Measurements from ENCODE around the gene ITGBL1. TPM values are rescaled to one million over a fixed set of nuclear protein-coding genes. Genes with fewer than 3 reads are reported as not detected.

ITGBL1 gene
- total RNA-seq, 4 donors from 2014 or later = 0.27 to 2.6 (median 0.83) TPM; not detected in 1

DNA sequence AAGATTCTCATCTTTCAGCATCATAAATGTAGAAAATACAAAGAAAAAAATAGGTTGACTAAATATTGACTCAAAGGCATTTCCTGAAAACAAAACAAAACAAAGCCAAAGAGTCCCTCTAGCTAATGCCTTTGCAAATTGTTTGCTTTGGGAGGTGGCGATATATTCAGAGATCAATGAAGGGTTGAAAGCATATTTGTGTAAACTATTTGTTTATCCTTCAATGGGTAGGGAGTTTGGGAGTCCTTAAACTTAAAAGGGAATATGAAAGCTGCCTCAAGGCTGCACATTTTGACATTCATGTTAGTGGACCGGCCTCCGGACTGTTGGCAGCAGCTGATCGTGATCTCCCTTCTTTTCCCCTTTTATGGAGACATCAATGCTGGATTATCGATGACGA lies 257.5 kb downstream of the ITGBL1 start:
- no peak overlapping the region for H3K27ac ChIP-seq
- H3K4me3 ChIP-seq = no peak overlapping the region
- no peaks in the 10 kb centered on the region for H3K9me3 ChIP-seq
- H3K4me1 ChIP-seq = no peaks in the 10 kb centered on the region
- TF ChIP-seq POLR2A (IDR thresholded peaks at IDR 0.05) (no peak), CTCF (IDR thresholded peaks at IDR 0.05) (no peak)
- DNase-seq = no peak
- H3K27me3 ChIP-seq = no peaks in the 10 kb centered on the region
- no peaks in the 10 kb centered on the region for H3K36me3 ChIP-seq

- DNase-seq = no peak
- H3K36me3 ChIP-seq = no peaks in the 10 kb centered on the region
- no peak overlapping the region for H3K4me3 ChIP-seq
- no peak for TF ChIP-seq POLR2A (IDR thresholded peaks at IDR 0.05)
- TF ChIP-seq CTCF (IDR thresholded peaks at IDR 0.05) = no peak
- H3K4me1 ChIP-seq = no peaks in the 10 kb centered on the region
- no peaks in the 10 kb centered on the region for H3K27me3 ChIP-seq
- H3K9me3 ChIP-seq = no peaks in the 10 kb centered on the region
- no peak overlapping the region for H3K27ac ChIP-seq
These were observed 259.0 kb downstream of the ITGBL1 start for GRCh38 chr13:101711307-101712025.

GRCh38 chr13:101712026-101712348 lies 259.5 kb downstream of the ITGBL1 start:
- H3K4me1 ChIP-seq = no peaks in the 10 kb centered on the region
- H3K27ac ChIP-seq = no peak overlapping the region
- no peaks in the 10 kb centered on the region for H3K27me3 ChIP-seq
- DNase-seq = no peak
- no peaks in the 10 kb centered on the region for H3K9me3 ChIP-seq
- TF ChIP-seq POLR2A (IDR thresholded peaks at IDR 0.05) (no peak), CTCF (IDR thresholded peaks at IDR 0.05) (no peak)
- no peak overlapping the region for H3K4me3 ChIP-seq
- no peaks in the 10 kb centered on the region for H3K36me3 ChIP-seq

DNA sequence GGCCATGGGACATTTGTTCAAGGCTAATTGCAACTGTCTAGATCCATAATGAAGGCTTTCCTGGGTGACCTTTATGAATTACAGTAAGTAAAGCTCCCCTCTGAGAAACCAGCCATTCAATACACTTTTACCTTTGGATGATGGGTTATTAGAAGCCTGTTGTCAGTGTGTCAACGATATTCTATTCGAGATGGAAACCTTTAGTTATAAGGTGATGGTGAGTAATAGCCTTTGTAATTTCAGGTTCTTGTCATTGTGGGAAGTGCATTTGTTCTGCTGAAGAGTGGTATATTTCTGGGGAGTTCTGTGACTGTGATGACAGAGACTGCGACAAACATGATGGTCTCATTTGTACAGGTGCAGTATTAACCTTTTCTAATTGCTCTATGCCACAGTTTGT lies 261.7 kb downstream of the ITGBL1 start:
- TF ChIP-seq POLR2A (IDR thresholded peaks at IDR 0.05) (no peak), CTCF (IDR thresholded peaks at IDR 0.05) (no peak)

GRCh38 chr13:101717353-101717752 lies 264.9 kb downstream of the ITGBL1 start:
- H3K27ac ChIP-seq = no peak overlapping the region
- no peaks in the 10 kb centered on the region for H3K4me1 ChIP-seq
- H3K27me3 ChIP-seq = no peaks in the 10 kb centered on the region
- no peak for DNase-seq
- H3K9me3 ChIP-seq = no peaks in the 10 kb centered on the region
- TF ChIP-seq POLR2A (IDR thresholded peaks at IDR 0.05) (no peak), CTCF (IDR thresholded peaks at IDR 0.05) (no peak)
- H3K4me3 ChIP-seq = no peak overlapping the region
- H3K36me3 ChIP-seq = no peaks in the 10 kb centered on the region

More for the DNA sequence above, 261.7 kb downstream of the ITGBL1 start:
- Histone ChIP-seq H3K4me1 (no peaks in the 10 kb centered on the region), H3K36me3 (no peaks in the 10 kb centered on the region), H3K4me3 (no peak overlapping the region), H3K9me3 (no peaks in the 10 kb centered on the region), H3K27ac (no peak overlapping the region), H3K27me3 (no peaks in the 10 kb centered on the region)
- DNase-seq = no peak

GRCh38 chr13:101718496-101718895 lies 266.0 kb downstream of the ITGBL1 start:
- no peak for DNase-seq
- no peak overlapping the region for H3K4me3 ChIP-seq
- no peaks in the 10 kb centered on the region for H3K36me3 ChIP-seq
- no peaks in the 10 kb centered on the region for H3K4me1 ChIP-seq
- no peaks in the 10 kb centered on the region for H3K27me3 ChIP-seq
- no peaks in the 10 kb centered on the region for H3K9me3 ChIP-seq
- no peak overlapping the region for H3K27ac ChIP-seq
- no peak for TF ChIP-seq POLR2A (IDR thresholded peaks at IDR 0.05)

Data from Peyer's patch (tissue), 4 donors.